HCT116 (cell line): Measurements from ENCODE around the gene RPL19. TPM values are rescaled to one million over a fixed set of nuclear protein-coding genes. Genes with fewer than 3 reads are reported as not detected.

Source experiments
- ATAC-seq: fragments of 200-7000 bp; cut with Tn5 transposase; 2 replicates; pipeline ENCODE4 v1.9.1; 2020; ENCODE audit warnings: mild to moderate bottlenecking, moderate library complexity
- BruUV-seq: library from RNA; stranded (reverse); fragments of 400-500 nt; replicated peaks from 2 replicates; lab custom pipeline; 2021; lab: Mats Ljungman, UMichigan
- CTCF ChIA-PET: fragments of 300-600 bp; sonication (Branson Sonifier 250); formaldehyde crosslinking; loops from one replicate; lab custom pipeline; 2021; ENCODE audit warnings: antibody characterized with exemption; lab: Charles Lee
- POLR2A ChIA-PET: fragments of 300-600, 350-600 bp; sonication (Branson Sonifier 250); formaldehyde crosslinking; loops from one replicate; lab custom pipeline; 2021; ENCODE audit warnings: antibody characterized with exemption; lab: Charles Lee
- RAD21 ChIA-PET, 2 experiments: fragments of 300-600 bp; sonication (Branson Sonifier 250); formaldehyde crosslinking; loops; one replicate each; lab custom pipeline; 2023; ENCODE audit warnings: low total read pairs in 2 of 2; ENCODE audit not compliant: uncharacterized antibody in 2 of 2, unreplicated experiment in 2 of 2, low non-redundant PET in 1 of 2; lab: Charles Lee
- DNase-seq: peaks from one replicate; pipeline ENCODE4 v3.0.0-alpha.2; 2010; ENCODE audit warnings: low read depth, low spot score
- H2AFZ ChIP-seq: fragments of 200-600 bp; shearing (Covaris generic), sonication (generic); 2 replicates; pipeline ENCODE4 v1.6.1; 2017; ENCODE audit warnings: low read depth, mixed run types, mixed read lengths, antibody characterized with exemption, low read length; ENCODE audit not compliant: poor library complexity, severe bottlenecking
- H3K27ac ChIP-seq: 2 replicates; pipeline ENCODE4 v1.5.1; 2012; ENCODE audit warnings: low read depth, low read length
- H3K27me3 ChIP-seq: fragments of 200-600 bp; sonication (generic); 2 replicates; pipeline ENCODE4 v1.6.1; 2016; ENCODE audit warnings: mixed run types, low read length, mixed read lengths; ENCODE audit not compliant: insufficient read depth
- H3K36me3 ChIP-seq, 2 experiments: fragments of 200-500 bp in 1 of 2; fragments of 200-600 bp in 1 of 2; sonication (Bioruptor generic) in 1 of 2; sonication (generic) in 1 of 2; 2 replicates each; pipeline versions ENCODE4 v1.5.1 to v1.6.1; 2014 to 2016; ENCODE audit warnings: low read length in 2 of 2, inconsistent platforms in 1 of 2, mixed read lengths in 1 of 2, mixed run types in 1 of 2; ENCODE audit not compliant: insufficient read depth in 2 of 2, control insufficient read depth in 1 of 2
- H3K4me1 ChIP-seq, 2 experiments: fragments of 200-600 bp in 1 of 2; sonication (generic) in 1 of 2; 2 replicates each; pipeline versions ENCODE4 v1.5.1 to v1.6.1; 2012 to 2017; ENCODE audit warnings: low read length in 2 of 2, inconsistent platforms in 1 of 2, mild to moderate bottlenecking in 1 of 2, mixed read lengths in 1 of 2, mixed run types in 1 of 2, moderate library complexity in 1 of 2; ENCODE audit not compliant: insufficient read depth in 2 of 2, control insufficient read depth in 1 of 2
- H3K4me2 ChIP-seq: fragments of 200-600 bp; sonication (generic); 2 replicates; pipeline ENCODE4 v1.6.1; 2017; ENCODE audit warnings: mixed run types, low read length, mixed read lengths
- H3K4me3 ChIP-seq, 2 experiments: fragments of 200-600 bp in 1 of 2; sonication (generic) in 1 of 2; replicated peaks in 1 of 2; 2 replicates each; pipeline ENCODE4 v1.5.1; 2011 to 2016; ENCODE audit warnings: low read length in 2 of 2, control low read depth in 1 of 2, low read depth in 1 of 2, mild to moderate bottlenecking in 1 of 2, mixed read lengths in 1 of 2, mixed run types in 1 of 2
- H3K79me2 ChIP-seq: fragments of 200-600 bp; sonication (generic); 2 replicates; pipeline ENCODE4 v1.6.1; 2017; ENCODE audit warnings: mild to moderate bottlenecking, mixed run types, low read length, moderate library complexity, mixed read lengths; ENCODE audit not compliant: insufficient read depth
- H3K9ac ChIP-seq: fragments of 200-600 bp; sonication (generic); 2 replicates; pipeline ENCODE4 v1.6.1; 2016; ENCODE audit warnings: low read length, mixed read lengths
- H3K9me2 ChIP-seq: fragments of 200-600 bp; sonication (generic), shearing (Covaris generic); 2 replicates; pipeline ENCODE4 v1.6.1; 2017; ENCODE audit warnings: mixed run types, mild to moderate bottlenecking, moderate library complexity; ENCODE audit not compliant: insufficient read depth
- H3K9me3 ChIP-seq, 2 experiments: fragments of 200-500 bp in 1 of 2; fragments of 200-600 bp in 1 of 2; sonication (Bioruptor generic) in 1 of 2; sonication (generic) in 1 of 2; 2 replicates each; pipeline ENCODE4 v1.6.1; 2014 to 2017; ENCODE audit warnings: low read length in 2 of 2, mixed read lengths in 2 of 2, inconsistent platforms in 1 of 2, low read depth in 1 of 2, mild to moderate bottlenecking in 1 of 2, mixed run types in 1 of 2, moderate library complexity in 1 of 2; ENCODE audit not compliant: control insufficient read depth in 1 of 2, insufficient read depth in 1 of 2
- H4K20me1 ChIP-seq: fragments of 200-600 bp; sonication (generic), shearing (Covaris generic); 2 replicates; pipeline ENCODE4 v1.6.1; 2017; ENCODE audit warnings: mixed run types, mild to moderate bottlenecking, moderate library complexity; ENCODE audit not compliant: insufficient read depth
- CBX3 ChIP-seq: IDR thresholded peaks from 2 replicates; pipeline ENCODE4 v1.6.1; 2012; ENCODE audit warnings: low read depth
- CEBPB ChIP-seq: IDR thresholded peaks from 2 replicates; pipeline ENCODE4 v1.6.1; 2012; ENCODE audit warnings: low read depth
- EGR1 ChIP-seq: IDR thresholded peaks from 2 replicates; pipeline ENCODE4 v1.6.1; 2012; ENCODE audit warnings: low read depth
- ELF1 ChIP-seq: IDR thresholded peaks from 2 replicates; pipeline ENCODE4 v1.6.1; 2012; ENCODE audit warnings: low read depth, borderline replicate concordance
- EZH2 ChIP-seq: fragments of 200-600 bp; sonication (generic); IDR thresholded peaks from 2 replicates; pipeline ENCODE4 v1.6.1; 2017; ENCODE audit warnings: antibody characterized with exemption, mixed run types
- JUND ChIP-seq: IDR thresholded peaks from 2 replicates; pipeline ENCODE4 v1.6.1; 2012
- POLR2A ChIP-seq: IDR thresholded peaks from 2 replicates; pipeline ENCODE4 v1.7.0; 2011; ENCODE audit warnings: borderline replicate concordance; ENCODE audit not compliant: insufficient read depth, insufficient read length; ENCODE audit errors: extremely low read depth
- POLR2AphosphoS5 ChIP-seq: IDR thresholded peaks from 2 replicates; pipeline ENCODE4 v1.6.1; 2011; ENCODE audit warnings: mild to moderate bottlenecking, low read depth, low read length, moderate library complexity
- RAD21 ChIP-seq: IDR thresholded peaks from 2 replicates; pipeline ENCODE4 v1.6.1; 2012; ENCODE audit warnings: low read depth, mild to moderate bottlenecking
- SIN3A ChIP-seq: IDR thresholded peaks from 2 replicates; pipeline ENCODE4 v1.6.1; 2012; ENCODE audit warnings: low read depth
- TCF7L2 ChIP-seq: IDR thresholded peaks from 2 replicates; pipeline ENCODE4 v1.7.0; 2011; ENCODE audit warnings: borderline replicate concordance, inconsistent platforms; ENCODE audit not compliant: insufficient read depth, insufficient read length; ENCODE audit errors: extremely low read depth
- ZFX ChIP-seq: fragments of 450-650 bp; IDR thresholded peaks from 2 replicates; pipeline ENCODE4 v1.6.1; 2017
- intact Hi-C: fragments of 100-400 bp; cut with micrococcal nuclease; formaldehyde crosslinking; loops from 2 replicates; pipeline ENCODE4 v1.10.0; 2022
- total RNA-seq: library from RNA; stranded (reverse); gene quantifications from one replicate; pipeline ENCODE4 v1.2.1, GENCODE V29; 2021; ENCODE audit not compliant: unreplicated experiment
- TF ChIP-seq, protein P1 (sequence below): IDR thresholded peaks from 2 replicates; pipeline ENCODE4 v1.6.1; 2011; ENCODE audit warnings: mild to moderate bottlenecking, low read length, moderate library complexity; ENCODE audit not compliant: insufficient replicate concordance; ENCODE audit errors: extremely low read depth
- TF ChIP-seq, protein P2 (sequence below): IDR thresholded peaks from 2 replicates; pipeline ENCODE4 v1.6.1; 2012

RPL19 gene
- total RNA-seq, 1 experiment from 2014 or later, result 2,276 TPM

DNA sequence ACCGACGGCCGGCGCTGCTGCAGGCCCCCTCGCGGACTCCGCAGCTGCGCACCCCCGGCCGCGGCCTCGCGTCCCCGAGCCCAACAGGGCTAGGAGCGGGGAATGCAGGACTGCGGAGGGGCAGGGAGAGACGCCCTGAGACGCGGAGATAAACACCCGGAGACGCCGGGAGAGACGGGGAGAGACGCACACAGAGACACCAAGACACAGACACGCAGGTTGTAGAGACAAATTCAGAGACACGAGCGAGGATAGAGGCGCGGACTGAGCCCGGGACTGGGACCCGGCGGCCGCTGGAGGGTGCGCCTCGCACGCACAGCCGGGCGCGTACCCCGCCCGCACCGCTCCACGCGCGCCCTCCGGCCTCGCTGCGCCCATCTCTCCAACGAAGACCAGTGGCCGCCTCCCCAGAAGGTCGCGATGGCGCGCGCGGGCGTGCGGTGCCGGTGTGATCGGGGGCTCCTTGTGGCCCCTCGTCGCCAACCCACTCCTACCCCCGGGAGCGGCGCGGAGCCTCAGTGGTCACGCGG lies 24.8 kb downstream of the RPL19 start:
- ATAC-seq (no peak), DNase-seq (no peak)
- no peak overlapping the region for H3K4me3 ChIP-seq
- H3K4me1 ChIP-seq, result peaks cover 7 to 16% of the 10 kb centered on the region in 2 experiments; a peak in 3 of 4 replicates
- TF ChIP-seq, protein P1, sequence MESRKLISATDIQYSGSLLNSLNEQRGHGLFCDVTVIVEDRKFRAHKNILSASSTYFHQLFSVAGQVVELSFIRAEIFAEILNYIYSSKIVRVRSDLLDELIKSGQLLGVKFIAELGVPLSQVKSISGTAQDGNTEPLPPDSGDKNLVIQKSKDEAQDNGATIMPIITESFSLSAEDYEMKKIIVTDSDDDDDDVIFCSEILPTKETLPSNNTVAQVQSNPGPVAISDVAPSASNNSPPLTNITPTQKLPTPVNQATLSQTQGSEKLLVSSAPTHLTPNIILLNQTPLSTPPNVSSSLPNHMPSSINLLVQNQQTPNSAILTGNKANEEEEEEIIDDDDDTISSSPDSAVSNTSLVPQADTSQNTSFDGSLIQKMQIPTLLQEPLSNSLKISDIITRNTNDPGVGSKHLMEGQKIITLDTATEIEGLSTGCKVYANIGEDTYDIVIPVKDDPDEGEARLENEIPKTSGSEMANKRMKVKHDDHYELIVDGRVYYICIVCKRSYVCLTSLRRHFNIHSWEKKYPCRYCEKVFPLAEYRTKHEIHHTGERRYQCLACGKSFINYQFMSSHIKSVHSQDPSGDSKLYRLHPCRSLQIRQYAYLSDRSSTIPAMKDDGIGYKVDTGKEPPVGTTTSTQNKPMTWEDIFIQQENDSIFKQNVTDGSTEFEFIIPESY, result no peak
- TF ChIP-seq SIN3A, result no peak
- no peaks in the 10 kb centered on the region for H3K36me3 ChIP-seq
- no peaks in the 10 kb centered on the region for H3K27me3 ChIP-seq
- H3K9ac ChIP-seq, result no peak overlapping the region
- no peaks in the 10 kb centered on the region for H3K9me2 ChIP-seq
- no peak overlapping the region for H2AFZ ChIP-seq
- ChIA-PET POLR2A (no interaction called here), CTCF (no interaction called here), RAD21 (no interaction called here)
- H3K4me2 ChIP-seq, result no peak overlapping the region
- BruUV-seq, result no TSS peak
- H3K27ac ChIP-seq, result no peak overlapping the region; the same call in 1 of the 2 replicates
- no peaks in the 10 kb centered on the region for H3K9me3 ChIP-seq
- intact Hi-C loops, result no loop called here
- no peaks in the 10 kb centered on the region for H4K20me1 ChIP-seq
- no peaks in the 10 kb centered on the region for H3K79me2 ChIP-seq

DNA sequence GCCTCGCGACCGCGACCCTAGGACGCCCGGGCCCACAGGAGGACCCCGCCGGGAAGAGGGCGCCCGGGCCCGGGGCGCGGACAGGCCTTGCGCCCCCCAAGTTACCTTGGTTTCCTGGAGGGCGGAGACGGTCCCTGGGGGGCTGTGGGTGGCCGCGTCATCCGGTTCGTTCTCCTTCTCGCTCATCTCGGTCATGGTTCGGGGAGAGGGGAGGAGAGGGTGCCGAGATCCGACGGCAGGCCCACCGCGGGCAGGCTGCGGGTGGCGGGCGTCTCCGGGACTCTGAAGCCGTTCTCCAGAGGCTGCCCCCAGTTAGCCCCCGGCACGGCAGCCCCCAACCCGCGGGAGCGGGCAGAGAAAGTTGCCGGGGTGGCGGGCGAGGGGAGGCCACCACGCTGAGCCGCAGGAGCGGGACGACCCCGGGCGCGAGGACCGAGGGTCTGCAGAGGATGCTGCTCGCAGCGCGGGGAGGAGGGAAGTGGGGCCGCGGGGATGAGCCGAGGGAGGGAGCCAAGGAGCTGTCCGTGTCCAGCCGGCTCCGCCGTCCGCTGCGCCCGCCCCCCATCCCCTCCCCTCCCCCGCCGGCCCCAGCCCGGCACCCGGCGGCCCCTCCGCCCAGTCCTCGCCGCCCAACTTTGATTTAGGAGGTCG lies 25.4 kb downstream of the RPL19 start, which contains the start of gene STAC2:
Gene STAC2, minus strand, starts transcription at position 638 of the 651 bp plus-strand sequence. Its CDS starts 443 bp downstream, at position 195.
- no peaks in the 10 kb centered on the region for H3K27me3 ChIP-seq
- intact Hi-C loops, result no loop called here
- no peak within 1 kb of the TSS for H3K9ac ChIP-seq
- no peaks in the 10 kb centered on the region for H3K36me3 ChIP-seq
- TF ChIP-seq JUND (no peak), RAD21 (no peak), TCF7L2 (no peak), POLR2AphosphoS5 (no peak), ZFX (no peak), ELF1 (no peak), POLR2A (no peak), EGR1 (no peak), EZH2 (no peak), SIN3A (no peak), CEBPB (no peak), CBX3 (no peak)
- TF ChIP-seq, protein P2, sequence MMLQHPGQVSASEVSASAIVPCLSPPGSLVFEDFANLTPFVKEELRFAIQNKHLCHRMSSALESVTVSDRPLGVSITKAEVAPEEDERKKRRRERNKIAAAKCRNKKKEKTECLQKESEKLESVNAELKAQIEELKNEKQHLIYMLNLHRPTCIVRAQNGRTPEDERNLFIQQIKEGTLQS, result no peak
- H3K4me2 ChIP-seq, result no peak within 1 kb of the TSS
- ATAC-seq, result no peak
- H3K9me3 ChIP-seq, result no peaks in the 10 kb centered on the region
- H3K27ac ChIP-seq, result no peak within 1 kb of the TSS; the same call in 1 of the 2 replicates
- H3K4me1 ChIP-seq, result peaks cover 7 to 16% of the 10 kb centered on the region in 2 experiments; a peak in 3 of 4 replicates
- no peaks in the 10 kb centered on the region for H4K20me1 ChIP-seq
- POLR2A ChIA-PET, result no interaction called here
- no peaks in the 10 kb centered on the region for H3K79me2 ChIP-seq
- no peak within 1 kb of the TSS for H3K4me3 ChIP-seq
- DNase-seq, result no peak
- H3K9me2 ChIP-seq, result no peaks in the 10 kb centered on the region
- BruUV-seq, result no TSS peak
- RAD21 ChIA-PET, result no interaction called here
- H2AFZ ChIP-seq, result no peak within 1 kb of the TSS
- CTCF ChIA-PET, result no interaction called here
